Vagina (tissue), 2 donors: ENCODE results near the gene ITIH3.

Source experiments
- POLR2A ChIP-seq, 2 donors: fragments of 450-650 bp; IDR thresholded peaks; one replicate each; pipeline ENCODE4 v1.6.1; 2017; ENCODE audit warnings: antibody characterized with exemption in 2 of 2, mild to moderate bottlenecking in 2 of 2, moderate library complexity in 2 of 2
- POLR2AphosphoS5 ChIP-seq, 2 donors: sonication (generic); formaldehyde crosslinking; IDR thresholded peaks; one replicate each; pipeline ENCODE4 v1.9.0; 2017; ENCODE audit warnings: antibody characterized with exemption in 2 of 2, mild to moderate bottlenecking in 2 of 2, low read depth in 1 of 2; ENCODE audit not compliant: insufficient read depth in 1 of 2
- TF ChIP-seq, protein P1 (sequence below), 3 experiments: fragments of 450-650 bp in 2 of 3; fragments of 200-600 bp in 1 of 3; sonication (generic) in 1 of 3; IDR thresholded peaks; one replicate each; pipeline ENCODE4 v1.5.1; 2017 to 2019; ENCODE audit warnings: antibody characterized with exemption in 3 of 3, mild to moderate bottlenecking in 2 of 3, moderate library complexity in 2 of 3

- TF ChIP-seq, protein P1, sequence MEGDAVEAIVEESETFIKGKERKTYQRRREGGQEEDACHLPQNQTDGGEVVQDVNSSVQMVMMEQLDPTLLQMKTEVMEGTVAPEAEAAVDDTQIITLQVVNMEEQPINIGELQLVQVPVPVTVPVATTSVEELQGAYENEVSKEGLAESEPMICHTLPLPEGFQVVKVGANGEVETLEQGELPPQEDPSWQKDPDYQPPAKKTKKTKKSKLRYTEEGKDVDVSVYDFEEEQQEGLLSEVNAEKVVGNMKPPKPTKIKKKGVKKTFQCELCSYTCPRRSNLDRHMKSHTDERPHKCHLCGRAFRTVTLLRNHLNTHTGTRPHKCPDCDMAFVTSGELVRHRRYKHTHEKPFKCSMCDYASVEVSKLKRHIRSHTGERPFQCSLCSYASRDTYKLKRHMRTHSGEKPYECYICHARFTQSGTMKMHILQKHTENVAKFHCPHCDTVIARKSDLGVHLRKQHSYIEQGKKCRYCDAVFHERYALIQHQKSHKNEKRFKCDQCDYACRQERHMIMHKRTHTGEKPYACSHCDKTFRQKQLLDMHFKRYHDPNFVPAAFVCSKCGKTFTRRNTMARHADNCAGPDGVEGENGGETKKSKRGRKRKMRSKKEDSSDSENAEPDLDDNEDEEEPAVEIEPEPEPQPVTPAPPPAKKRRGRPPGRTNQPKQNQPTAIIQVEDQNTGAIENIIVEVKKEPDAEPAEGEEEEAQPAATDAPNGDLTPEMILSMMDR (IDR thresholded peaks at IDR 0.05), result no peak
- TF ChIP-seq POLR2A (IDR thresholded peaks at IDR 0.05) (no peak), POLR2AphosphoS5 (IDR thresholded peaks at IDR 0.05; ENCODE audit: insufficient read depth in 1 of 2, low read depth in 1 of 2) (no peak)
Measured at GRCh38 chr3:52842424-52842823, 47.8 kb downstream of the ITIH3 start.
